A673 (cell line): ENCODE data around the gene SLC19A1. TPM values are rescaled to one million over a fixed set of nuclear protein-coding genes. Genes with fewer than 3 reads are reported as not detected.

Experiments
- BruUV-seq: library from RNA; stranded (reverse); fragments of 400-500 nt; replicated peaks from 2 replicates; lab custom pipeline; 2021; lab: Mats Ljungman, UMichigan
- CTCF ChIA-PET: fragments of 300-600 bp; sonication (Branson Sonifier 250); formaldehyde crosslinking; loops from one replicate; lab custom pipeline; 2022; ENCODE audit warnings: antibody characterized with exemption; lab: Charles Lee
- POLR2A ChIA-PET: fragments of 300-600 bp; sonication (Branson Sonifier 250); formaldehyde crosslinking; loops from one replicate; lab custom pipeline; 2022; ENCODE audit warnings: antibody characterized with exemption; ENCODE audit not compliant: low non-redundant PET; lab: Charles Lee
- DNase-seq: peaks from one replicate; pipeline ENCODE4 v3.0.0-alpha.2; 2015; ENCODE audit warnings: low spot score
- H3K27ac ChIP-seq: fragments of 200-600 bp; sonication (generic); 2 replicates; pipeline ENCODE4 v1.5.1; 2016; ENCODE audit warnings: mixed run types, low read depth, mild to moderate bottlenecking, mixed read lengths, antibody characterized with exemption, low read length; ENCODE audit not compliant: poor library complexity, severe bottlenecking
- H3K27me3 ChIP-seq: fragments of 200-600 bp; sonication (generic); replicated peaks from 2 replicates; pipeline ENCODE4 v1.6.1; 2017; ENCODE audit warnings: mixed run types, low read depth, mild to moderate bottlenecking, mixed read lengths, antibody characterized with exemption, low read length; ENCODE audit not compliant: insufficient read depth, poor library complexity
- H3K36me3 ChIP-seq: fragments of 200-600 bp; sonication (generic); 2 replicates; pipeline ENCODE4 v1.6.1; 2016; ENCODE audit warnings: mixed run types, mild to moderate bottlenecking, mixed read lengths, antibody characterized with exemption, low read length; ENCODE audit not compliant: insufficient read depth, poor library complexity, severe bottlenecking
- H3K4me1 ChIP-seq: fragments of 200-600 bp; sonication (generic); 2 replicates; pipeline ENCODE4 v1.6.1; 2017; ENCODE audit warnings: mixed run types, mild to moderate bottlenecking, mixed read lengths, antibody characterized with exemption, low read length; ENCODE audit not compliant: insufficient read depth, poor library complexity, severe bottlenecking
- H3K4me3 ChIP-seq: fragments of 200-600 bp; sonication (generic); 2 replicates; pipeline ENCODE4 v1.5.1; 2016; ENCODE audit warnings: low read depth, mixed run types, mild to moderate bottlenecking, mixed read lengths, low read length; ENCODE audit not compliant: poor library complexity, severe bottlenecking
- H3K9me3 ChIP-seq: fragments of 200-600 bp; sonication (generic); 2 replicates; pipeline ENCODE4 v1.6.1; 2016; ENCODE audit warnings: mixed run types, low read depth, mild to moderate bottlenecking, mixed read lengths, antibody characterized with exemption, low read length; ENCODE audit not compliant: poor library complexity, severe bottlenecking
- EZH2 ChIP-seq: fragments of 200-600 bp; sonication (generic); IDR thresholded peaks from 2 replicates; pipeline ENCODE4 v1.6.1; 2017; ENCODE audit warnings: borderline replicate concordance, low read depth, mild to moderate bottlenecking, mixed read lengths, antibody characterized with exemption, low read length; ENCODE audit not compliant: poor library complexity, severe bottlenecking
- intact Hi-C: fragments of 100-400 bp; cut with micrococcal nuclease; formaldehyde crosslinking; loops from one replicate; pipeline ENCODE4 v1.10.0; 2022; ENCODE audit not compliant: unreplicated experiment
- total RNA-seq: library from RNA; stranded (reverse); gene quantifications from 2 replicates; pipeline ENCODE4 v1.2.3, GENCODE V29; 2021
- TF ChIP-seq, protein P1 (sequence below): fragments of 300-800, 200-600 bp; sonication (generic); conservative IDR thresholded peaks from 2 replicates; pipeline ENCODE4 v1.5.1; 2017; ENCODE audit warnings: low read depth, mild to moderate bottlenecking, antibody characterized with exemption, low read length, moderate library complexity, mixed read lengths

Gene SLC19A1
- total RNA-seq, 1 experiment from 2014 or later = 72.1 TPM

DNA sequence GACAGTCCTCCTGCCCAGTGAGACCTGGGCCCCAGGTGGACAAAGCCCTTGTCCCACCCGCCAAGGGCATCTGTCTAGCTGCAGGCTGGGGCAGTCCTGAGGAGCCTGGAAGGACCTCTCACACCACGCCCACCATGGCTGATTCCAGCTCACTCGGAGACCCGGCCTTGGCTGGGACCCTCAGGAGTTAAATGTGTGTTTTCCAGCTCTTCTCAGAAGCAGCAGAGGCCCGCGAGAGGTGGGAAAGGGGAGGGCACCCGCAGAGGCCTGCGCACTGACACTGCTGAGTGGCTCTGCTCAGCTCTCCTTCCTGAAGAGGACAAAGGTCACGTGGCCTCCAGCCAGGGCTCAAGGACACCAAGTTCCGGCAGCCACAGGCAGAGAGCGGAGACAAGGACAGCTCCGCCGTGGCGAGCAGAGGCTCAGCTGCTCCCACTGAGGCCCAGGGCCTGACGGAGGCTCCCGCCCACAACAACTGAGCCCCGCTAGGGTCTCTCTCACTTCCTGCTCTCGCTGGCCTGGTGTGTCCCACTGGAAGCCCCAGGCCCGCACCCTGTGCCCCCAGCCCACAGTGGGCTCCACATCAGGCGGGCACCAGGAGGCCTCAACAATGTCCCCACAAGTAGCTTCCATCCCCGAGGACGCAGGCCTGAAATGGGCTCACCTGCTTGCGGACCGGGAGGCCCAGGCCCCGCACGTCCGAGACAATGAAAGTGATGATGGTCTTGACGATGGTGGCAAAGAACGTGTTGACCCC, 16.9 kb downstream of the SLC19A1 start:
- Histone ChIP-seq H3K36me3 (peaks cover 66% of the 10 kb centered on the region), H3K27ac (no peak overlapping the region), H3K9me3 (peaks cover 16% of the 10 kb centered on the region), H3K4me3 (no peak overlapping the region), H3K27me3 (no peaks in the 10 kb centered on the region), H3K4me1 (no peaks in the 10 kb centered on the region)
- ChIA-PET POLR2A (no interaction called here), CTCF (no interaction called here)
- TF ChIP-seq EZH2 = no peak
- TF ChIP-seq, protein P1, sequence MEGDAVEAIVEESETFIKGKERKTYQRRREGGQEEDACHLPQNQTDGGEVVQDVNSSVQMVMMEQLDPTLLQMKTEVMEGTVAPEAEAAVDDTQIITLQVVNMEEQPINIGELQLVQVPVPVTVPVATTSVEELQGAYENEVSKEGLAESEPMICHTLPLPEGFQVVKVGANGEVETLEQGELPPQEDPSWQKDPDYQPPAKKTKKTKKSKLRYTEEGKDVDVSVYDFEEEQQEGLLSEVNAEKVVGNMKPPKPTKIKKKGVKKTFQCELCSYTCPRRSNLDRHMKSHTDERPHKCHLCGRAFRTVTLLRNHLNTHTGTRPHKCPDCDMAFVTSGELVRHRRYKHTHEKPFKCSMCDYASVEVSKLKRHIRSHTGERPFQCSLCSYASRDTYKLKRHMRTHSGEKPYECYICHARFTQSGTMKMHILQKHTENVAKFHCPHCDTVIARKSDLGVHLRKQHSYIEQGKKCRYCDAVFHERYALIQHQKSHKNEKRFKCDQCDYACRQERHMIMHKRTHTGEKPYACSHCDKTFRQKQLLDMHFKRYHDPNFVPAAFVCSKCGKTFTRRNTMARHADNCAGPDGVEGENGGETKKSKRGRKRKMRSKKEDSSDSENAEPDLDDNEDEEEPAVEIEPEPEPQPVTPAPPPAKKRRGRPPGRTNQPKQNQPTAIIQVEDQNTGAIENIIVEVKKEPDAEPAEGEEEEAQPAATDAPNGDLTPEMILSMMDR = no peak
- BruUV-seq = no TSS peak
- intact Hi-C loops = no loop called here
- no peak for DNase-seq

DNA sequence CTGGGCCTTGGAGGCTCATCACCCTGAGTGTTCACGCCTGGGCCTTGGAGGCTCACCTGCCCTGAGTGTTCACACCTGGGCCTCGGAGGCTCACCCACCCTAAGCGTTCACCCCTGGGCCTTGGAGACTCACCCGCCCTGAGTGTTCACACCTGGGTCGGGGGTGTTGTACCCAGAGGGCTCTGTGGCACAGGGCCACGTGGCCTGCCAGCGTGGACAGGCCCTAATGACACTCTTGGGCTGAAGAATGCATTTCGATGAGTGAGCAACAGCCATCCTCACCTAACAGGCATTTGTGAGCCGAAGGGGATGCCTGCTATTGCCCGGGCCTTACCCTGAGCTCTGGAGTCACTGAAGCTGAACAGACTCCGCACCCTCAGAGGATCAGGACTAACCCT, 17.5 kb downstream of the SLC19A1 start:
- DNase-seq = no peak
- ChIA-PET POLR2A (no interaction called here), CTCF (no interaction called here)
- Histone ChIP-seq H3K36me3 (peaks cover 66% of the 10 kb centered on the region), H3K4me3 (no peak overlapping the region), H3K9me3 (peaks cover 22% of the 10 kb centered on the region), H3K27ac (no peak overlapping the region), H3K4me1 (no peaks in the 10 kb centered on the region), H3K27me3 (no peaks in the 10 kb centered on the region)
- no TSS peak for BruUV-seq
- intact Hi-C loops = no loop called here
- no peak for TF ChIP-seq EZH2
- TF ChIP-seq, protein P1 = no peak

DNA sequence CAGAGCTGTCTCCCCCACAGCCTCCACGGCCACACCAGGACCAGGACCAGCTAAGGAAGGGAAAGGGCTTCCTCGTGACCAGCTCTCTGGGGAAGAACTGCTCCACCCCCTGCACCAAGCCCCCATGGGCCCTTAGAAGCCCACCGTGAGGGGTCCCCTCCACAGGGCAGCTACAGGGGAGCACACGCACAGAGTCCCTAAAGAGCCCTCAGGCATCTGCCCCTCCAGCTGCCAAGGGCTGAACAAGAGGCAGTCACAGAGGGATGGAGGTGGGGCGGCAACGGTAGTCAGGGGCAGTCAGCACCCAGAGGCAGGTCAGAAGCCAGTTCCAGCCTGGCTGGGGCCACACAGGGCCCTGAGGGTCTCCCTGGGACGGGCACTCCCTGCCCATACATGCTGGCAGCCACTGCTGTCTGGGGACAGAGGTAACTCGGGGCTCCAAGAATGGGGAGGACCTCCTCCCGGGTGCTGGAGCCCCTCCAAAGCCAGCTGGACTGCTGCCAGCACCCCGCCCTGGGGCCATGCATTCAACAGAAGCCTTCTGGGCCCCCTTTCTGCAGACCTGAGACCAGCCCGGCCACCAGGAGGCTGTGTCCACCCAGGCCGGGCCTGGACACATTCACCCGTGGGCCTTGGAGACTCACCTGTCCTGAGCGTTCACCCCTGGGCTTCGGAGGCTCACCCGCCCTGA, 18.7 kb downstream of the SLC19A1 start:
- BruUV-seq = no TSS peak
- Histone ChIP-seq H3K27ac (no peak overlapping the region), H3K9me3 (peaks cover 34% of the 10 kb centered on the region), H3K27me3 (no peaks in the 10 kb centered on the region), H3K4me1 (no peaks in the 10 kb centered on the region), H3K4me3 (no peak overlapping the region), H3K36me3 (peaks cover 68% of the 10 kb centered on the region)
- no peak for TF ChIP-seq EZH2
- TF ChIP-seq, protein P1 = no peak
- ChIA-PET POLR2A (no interaction called here), CTCF (no interaction called here)
- DNase-seq = no peak
- intact Hi-C loops = no loop called here
